GM23338 (cell line): ENCODE measurements around the gene MTHFD1L. TPM values are rescaled to one million over a fixed set of nuclear protein-coding genes. Genes with fewer than 3 reads are reported as not detected.

Experiments
- ATAC-seq: fragments of 200-7000 bp; cut with Tn5 transposase; 3 replicates; pipeline ENCODE4 v1.9.1; 2020
- DNase-seq: peaks from one replicate; pipeline ENCODE4 v3.0.0-alpha.2; 2015; ENCODE audit warnings: low spot score
- H2AFZ ChIP-seq: fragments of 200-600 bp; sonication (generic); 2 replicates; pipeline ENCODE4 v1.8.0; 2016; ENCODE audit warnings: antibody characterized with exemption, mild to moderate bottlenecking, moderate library complexity
- H3F3A ChIP-seq: fragments of 200-600 bp; sonication (generic); replicated peaks from 2 replicates; pipeline ENCODE4 v1.8.0; 2017; ENCODE audit warnings: antibody characterized with exemption, mixed run types, low read depth
- H3K27ac ChIP-seq: fragments of 200-600 bp; sonication (generic); 2 replicates; pipeline ENCODE4 v1.6.1; 2016; ENCODE audit warnings: low read depth
- H3K27me3 ChIP-seq: fragments of 200-600 bp; sonication (generic); 2 replicates; pipeline ENCODE4 v1.8.0; 2016; ENCODE audit warnings: mild to moderate bottlenecking, mixed run types, moderate library complexity; ENCODE audit not compliant: insufficient read depth
- H3K36me3 ChIP-seq: fragments of 200-600 bp; sonication (generic); 2 replicates; pipeline ENCODE4 v1.8.0; 2016; ENCODE audit warnings: mild to moderate bottlenecking; ENCODE audit not compliant: insufficient read depth
- H3K4me1 ChIP-seq: fragments of 200-600 bp; sonication (generic); 2 replicates; pipeline ENCODE4 v1.8.0; 2016; ENCODE audit warnings: mild to moderate bottlenecking, moderate library complexity; ENCODE audit not compliant: insufficient read depth
- H3K4me2 ChIP-seq: fragments of 200-600 bp; sonication (generic); 2 replicates; pipeline ENCODE4 v1.7.1; 2017; ENCODE audit warnings: mixed run types
- H3K4me3 ChIP-seq: fragments of 200-600 bp; sonication (generic); 2 replicates; pipeline ENCODE4 v1.6.1; 2016; ENCODE audit warnings: mixed run types
- H3K79me2 ChIP-seq: fragments of 200-600 bp; sonication (generic); replicated peaks from 2 replicates; pipeline ENCODE4 v1.8.0; 2017; ENCODE audit warnings: mild to moderate bottlenecking; ENCODE audit not compliant: insufficient read depth
- H3K9me2 ChIP-seq: fragments of 200-600 bp; sonication (generic); 2 replicates; pipeline ENCODE4 v1.8.0; 2017; ENCODE audit not compliant: insufficient read depth
- H4K20me1 ChIP-seq: fragments of 200-600 bp; sonication (generic); replicated peaks from 2 replicates; pipeline ENCODE4 v1.8.0; 2017; ENCODE audit warnings: mild to moderate bottlenecking; ENCODE audit not compliant: insufficient read depth
- H3K27ac Mint-ChIP-seq: 2 replicates; pipeline ENCODE4 v1.8.0; 2020; ENCODE audit warnings: inconsistent platforms, mild to moderate bottlenecking, moderate library complexity, mixed read lengths
- H3K27me3 Mint-ChIP-seq: 3 replicates; pipeline ENCODE4 v1.8.0; 2022; ENCODE audit warnings: low read depth, mild to moderate bottlenecking, moderate library complexity, mixed read lengths, inconsistent platforms; ENCODE audit not compliant: insufficient read depth, poor library complexity
- H3K36me3 Mint-ChIP-seq: 3 replicates; pipeline ENCODE4 v1.8.0; 2021; ENCODE audit warnings: low read depth, mild to moderate bottlenecking, inconsistent platforms, moderate library complexity, mixed read lengths
- H3K4me1 Mint-ChIP-seq: 3 replicates; pipeline ENCODE4 v1.8.0; 2020; ENCODE audit warnings: mild to moderate bottlenecking, inconsistent platforms, mixed read lengths
- H3K4me3 Mint-ChIP-seq: 3 replicates; pipeline ENCODE4 v1.8.0; 2021; ENCODE audit warnings: moderate library complexity, mild to moderate bottlenecking, inconsistent platforms, mixed read lengths
- H3K9me3 Mint-ChIP-seq: 3 replicates; pipeline ENCODE4 v1.8.0; 2020; ENCODE audit warnings: moderate library complexity, mild to moderate bottlenecking, inconsistent platforms, mixed read lengths
- CREB1 ChIP-seq: fragments of 250-450 bp; sonication (Bioruptor Pico); IDR thresholded peaks from 2 replicates; pipeline ENCODE4 v1.5.0; 2020; ENCODE audit warnings: low read depth, mild to moderate bottlenecking, moderate library complexity
- CTCF ChIP-seq, 2 experiments: fragments of 200-600 bp in 1 of 2; sonication (generic) in 1 of 2; conservative IDR thresholded peaks; 2 replicates each; pipeline versions ENCODE4 v1.5.1 to v1.6.1; 2016 to 2017; ENCODE audit warnings: antibody characterized with exemption in 2 of 2, low read depth in 2 of 2, mild to moderate bottlenecking in 2 of 2, moderate library complexity in 1 of 2
- ETS1 ChIP-seq: IDR thresholded peaks from 2 replicates; pipeline ENCODE4 v1.6.1; 2016; ENCODE audit warnings: antibody characterized with exemption
- EZH2 ChIP-seq: fragments of 200-600 bp; sonication (generic); IDR thresholded peaks from one replicate; pipeline ENCODE4 v1.8.0; 2017; ENCODE audit warnings: antibody characterized with exemption, mild to moderate bottlenecking, low read depth; ENCODE audit not compliant: unreplicated experiment
- EZH2phosphoT487 ChIP-seq: fragments of 200-600 bp; sonication (generic); IDR thresholded peaks from one replicate; pipeline ENCODE4 v1.8.1; 2018; ENCODE audit warnings: antibody characterized with exemption; ENCODE audit not compliant: unreplicated experiment
- JUNB ChIP-seq: IDR thresholded peaks from one replicate; pipeline ENCODE4 v1.6.1; 2016; ENCODE audit warnings: antibody characterized with exemption; ENCODE audit not compliant: unreplicated experiment
- NANOG ChIP-seq: IDR thresholded peaks from 2 replicates; pipeline ENCODE4 v1.6.1; 2016; ENCODE audit warnings: antibody characterized with exemption, borderline replicate concordance
- POLR2AphosphoS5 ChIP-seq: IDR thresholded peaks from 2 replicates; pipeline ENCODE4 v1.6.1; 2016; ENCODE audit warnings: antibody characterized with exemption, low read depth
- STAT1 ChIP-seq: IDR thresholded peaks from one replicate; pipeline ENCODE4 v1.6.1; 2016; ENCODE audit warnings: antibody characterized with exemption; ENCODE audit not compliant: unreplicated experiment
- ZNF114 ChIP-seq: fragments of 250-450 bp; sonication (Bioruptor Pico); IDR thresholded peaks from 2 replicates; pipeline ENCODE4 v1.5.0; 2020; ENCODE audit warnings: mild to moderate bottlenecking, moderate library complexity
- ZNF331 ChIP-seq: fragments of 250-450 bp; sonication (Bioruptor Pico); IDR thresholded peaks from 2 replicates; pipeline ENCODE4 v1.5.0; 2020; ENCODE audit warnings: low read depth, mild to moderate bottlenecking, moderate library complexity
- polyA plus RNA-seq: library from polyadenylated mRNA; unstranded; fragments of >200 nt; fragmentation: Nextera tagmentation; extraction: Ambion mirVana; gene quantifications from 2 replicates; pipeline ENCODE4 v1.2.1, GENCODE V29; 2016
- total RNA-seq: library from RNA; depleted of rRNA; stranded (reverse); fragments of >200 nt; shearing (Covaris generic); gene quantifications from 2 replicates; pipeline ENCODE4 v1.2.3, GENCODE V29; 2014
- TF ChIP-seq, protein P1 (sequence below): IDR thresholded peaks from one replicate; pipeline ENCODE4 v1.6.1; 2018; ENCODE audit warnings: antibody characterized with exemption; ENCODE audit not compliant: unreplicated experiment

MTHFD1L gene
- total and polyA plus RNA-seq, 2 experiments from 2014 or later, result 53.2 to 66.8 TPM

DNA sequence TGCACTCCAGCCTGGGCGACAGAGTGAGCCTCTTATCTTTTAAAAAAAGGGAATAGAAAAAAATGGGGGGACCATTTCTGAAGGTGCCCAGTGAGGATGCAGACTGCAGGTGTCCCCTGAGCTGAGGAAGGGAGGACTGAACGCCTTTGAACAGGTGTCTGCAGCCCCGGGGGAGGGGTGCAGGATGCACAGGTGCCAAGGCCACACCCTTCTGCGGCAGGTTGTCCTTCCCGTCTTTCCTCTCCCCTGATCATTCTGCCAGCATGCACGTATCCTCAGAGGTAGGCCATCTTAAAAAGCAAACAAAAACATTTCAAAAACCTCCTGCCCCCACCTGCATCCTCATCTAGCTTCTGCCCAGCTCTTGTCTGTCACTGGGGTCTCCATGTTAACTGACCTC lies 101.3 kb downstream of the MTHFD1L start:
- Histone ChIP-seq H3K9me2 (no peaks in the 10 kb centered on the region), H3K27me3 (no peaks in the 10 kb centered on the region), H3K27ac (no peak overlapping the region), H2AFZ (no peak overlapping the region), H3K36me3 (peaks cover 26% of the 10 kb centered on the region), H3K4me1 (no peaks in the 10 kb centered on the region), H3K79me2 (no peaks in the 10 kb centered on the region), H3K4me3 (no peak overlapping the region), H3F3A (no peaks in the 10 kb centered on the region), H4K20me1 (peaks cover 9% of the 10 kb centered on the region; the same call in 1 of the 2 replicates), H3K4me2 (no peak overlapping the region)
- peaks cover 45% of the 10 kb centered on the region for H3K36me3 Mint-ChIP-seq
- no peak for DNase-seq
- H3K4me3 Mint-ChIP-seq, result no peak overlapping the region
- H3K27me3 Mint-ChIP-seq, result no peaks in the 10 kb centered on the region
- no peak for ATAC-seq
- H3K4me1 Mint-ChIP-seq, result no peaks in the 10 kb centered on the region; the same call in 2 of the 3 replicates
- H3K9me3 Mint-ChIP-seq, result no peaks in the 10 kb centered on the region
- no peak overlapping the region for H3K27ac Mint-ChIP-seq
- no peak for TF ChIP-seq CTCF (conservative IDR thresholded peaks at IDR 0.05; ENCODE audit: low read depth in 2 of 2)
- no peak for TF ChIP-seq STAT1
- TF ChIP-seq POLR2AphosphoS5, result no peak
- no peak for TF ChIP-seq EZH2phosphoT487
- no peak for TF ChIP-seq NANOG
- TF ChIP-seq, protein P1, sequence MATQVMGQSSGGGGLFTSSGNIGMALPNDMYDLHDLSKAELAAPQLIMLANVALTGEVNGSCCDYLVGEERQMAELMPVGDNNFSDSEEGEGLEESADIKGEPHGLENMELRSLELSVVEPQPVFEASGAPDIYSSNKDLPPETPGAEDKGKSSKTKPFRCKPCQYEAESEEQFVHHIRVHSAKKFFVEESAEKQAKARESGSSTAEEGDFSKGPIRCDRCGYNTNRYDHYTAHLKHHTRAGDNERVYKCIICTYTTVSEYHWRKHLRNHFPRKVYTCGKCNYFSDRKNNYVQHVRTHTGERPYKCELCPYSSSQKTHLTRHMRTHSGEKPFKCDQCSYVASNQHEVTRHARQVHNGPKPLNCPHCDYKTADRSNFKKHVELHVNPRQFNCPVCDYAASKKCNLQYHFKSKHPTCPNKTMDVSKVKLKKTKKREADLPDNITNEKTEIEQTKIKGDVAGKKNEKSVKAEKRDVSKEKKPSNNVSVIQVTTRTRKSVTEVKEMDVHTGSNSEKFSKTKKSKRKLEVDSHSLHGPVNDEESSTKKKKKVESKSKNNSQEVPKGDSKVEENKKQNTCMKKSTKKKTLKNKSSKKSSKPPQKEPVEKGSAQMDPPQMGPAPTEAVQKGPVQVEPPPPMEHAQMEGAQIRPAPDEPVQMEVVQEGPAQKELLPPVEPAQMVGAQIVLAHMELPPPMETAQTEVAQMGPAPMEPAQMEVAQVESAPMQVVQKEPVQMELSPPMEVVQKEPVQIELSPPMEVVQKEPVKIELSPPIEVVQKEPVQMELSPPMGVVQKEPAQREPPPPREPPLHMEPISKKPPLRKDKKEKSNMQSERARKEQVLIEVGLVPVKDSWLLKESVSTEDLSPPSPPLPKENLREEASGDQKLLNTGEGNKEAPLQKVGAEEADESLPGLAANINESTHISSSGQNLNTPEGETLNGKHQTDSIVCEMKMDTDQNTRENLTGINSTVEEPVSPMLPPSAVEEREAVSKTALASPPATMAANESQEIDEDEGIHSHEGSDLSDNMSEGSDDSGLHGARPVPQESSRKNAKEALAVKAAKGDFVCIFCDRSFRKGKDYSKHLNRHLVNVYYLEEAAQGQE, result no peak
- no peak for TF ChIP-seq ETS1

DNA sequence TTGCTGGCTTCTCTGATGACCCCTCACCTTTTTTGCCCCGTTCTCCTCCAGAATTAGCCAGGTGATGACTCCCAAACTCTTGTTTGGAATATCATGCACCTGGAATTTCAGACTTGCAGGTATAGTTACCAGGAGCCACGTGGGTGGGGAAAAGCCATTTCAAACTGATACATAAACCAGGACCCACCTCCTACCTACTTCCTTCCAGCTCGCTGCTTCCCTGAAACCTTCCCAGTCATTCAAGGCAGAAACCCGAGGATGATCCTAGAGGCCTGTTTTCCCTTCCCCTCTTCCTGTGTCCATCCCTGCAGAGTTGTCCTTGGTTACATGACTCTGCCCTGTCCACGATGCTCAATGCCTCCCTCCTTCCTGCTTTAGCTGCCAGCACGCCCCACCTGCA lies 101.9 kb downstream of the MTHFD1L start:
- Mint-ChIP-seq H3K9me3 (no peaks in the 10 kb centered on the region), H3K36me3 (peaks cover 49% of the 10 kb centered on the region), H3K27ac (no peak overlapping the region; the same call in 1 of the 2 replicates), H3K4me1 (no peaks in the 10 kb centered on the region; the same call in 2 of the 3 replicates), H3K27me3 (no peaks in the 10 kb centered on the region), H3K4me3 (no peak overlapping the region)
- H3K4me3 ChIP-seq, result no peak overlapping the region
- H4K20me1 ChIP-seq, result peaks cover 12% of the 10 kb centered on the region; the same call in 1 of the 2 replicates
- no peak overlapping the region for H3K4me2 ChIP-seq
- no peaks in the 10 kb centered on the region for H3K4me1 ChIP-seq
- DNase-seq (no peak), ATAC-seq (no peak)
- no peaks in the 10 kb centered on the region for H3F3A ChIP-seq
- H3K79me2 ChIP-seq, result no peaks in the 10 kb centered on the region
- H3K9me2 ChIP-seq, result no peaks in the 10 kb centered on the region
- no peaks in the 10 kb centered on the region for H3K27me3 ChIP-seq
- H3K36me3 ChIP-seq, result peaks cover 30% of the 10 kb centered on the region
- H3K27ac ChIP-seq, result no peak overlapping the region
- H2AFZ ChIP-seq, result no peak overlapping the region
- TF ChIP-seq STAT1 (no peak), EZH2phosphoT487 (no peak), ZNF331 (CRISPR knock-in tag) (no peak), CTCF (conservative IDR thresholded peaks at IDR 0.05; ENCODE audit: low read depth in 2 of 2) (no peak), ZNF114 (CRISPR knock-in tag) (no peak), ETS1 (no peak), JUNB (no peak), NANOG (no peak), EZH2 (no peak), CREB1 (no peak)
